Smooth muscle cell (in vitro differentiated cells): ENCODE data around the gene MAML3. TPM values are rescaled to one million over a fixed set of nuclear protein-coding genes. Genes with fewer than 3 reads are reported as not detected.

ENCODE experiments used
- DNase-seq: peaks from one replicate; lab custom pipeline; 2025; ENCODE audit not compliant: unreplicated experiment; lab: John Stamatoyannopoulos, UW
- H2AFZ ChIP-seq: fragments of 200-600 bp; sonication (generic); 2 replicates; pipeline ENCODE4 v1.6.0; 2016; ENCODE audit warnings: antibody characterized with exemption, low read depth, mild to moderate bottlenecking
- H3F3A ChIP-seq: fragments of 200-600 bp; sonication (generic); 2 replicates; pipeline ENCODE4 v1.6.0; 2017; ENCODE audit warnings: antibody characterized with exemption, low read depth
- H3K27ac ChIP-seq: fragments of 200-600 bp; sonication (generic); 2 replicates; pipeline ENCODE4 v1.5.1; 2016; ENCODE audit warnings: low read depth, mild to moderate bottlenecking
- H3K27me3 ChIP-seq: fragments of 200-600 bp; sonication (generic); 2 replicates; pipeline ENCODE4 v1.6.1; 2016; ENCODE audit warnings: low read depth, mild to moderate bottlenecking
- H3K36me3 ChIP-seq: fragments of 200-600 bp; sonication (generic); 2 replicates; pipeline ENCODE4 v1.5.1; 2016; ENCODE audit warnings: low read depth
- H3K4me1 ChIP-seq: fragments of 200-600 bp; sonication (generic); 2 replicates; pipeline ENCODE4 v1.5.1; 2016; ENCODE audit warnings: low read depth
- H3K4me2 ChIP-seq: fragments of 200-600 bp; sonication (generic); 2 replicates; pipeline ENCODE4 v1.6.0; 2016; ENCODE audit warnings: mild to moderate bottlenecking
- H3K4me3 ChIP-seq: fragments of 200-600 bp; sonication (generic); 2 replicates; pipeline ENCODE4 v1.5.1; 2016; ENCODE audit warnings: mild to moderate bottlenecking
- H3K79me2 ChIP-seq: fragments of 200-600 bp; sonication (generic); 2 replicates; pipeline ENCODE4 v1.6.0; 2016; ENCODE audit warnings: low read depth, mild to moderate bottlenecking
- H3K9ac ChIP-seq: fragments of 200-600 bp; sonication (generic); 2 replicates; pipeline ENCODE4 v1.6.0; 2016; ENCODE audit warnings: low read depth
- H3K9me3 ChIP-seq: fragments of 200-600 bp; sonication (generic); replicated peaks from 2 replicates; pipeline ENCODE4 v1.5.1; 2016; ENCODE audit warnings: low read depth
- H4K20me1 ChIP-seq: fragments of 200-600 bp; sonication (generic); 2 replicates; pipeline ENCODE4 v1.6.0; 2016; ENCODE audit warnings: low read depth
- CTCF ChIP-seq: fragments of 200-600 bp; sonication (generic); IDR thresholded peaks from 2 replicates; pipeline ENCODE4 v1.5.1; 2017; ENCODE audit warnings: borderline replicate concordance, mild to moderate bottlenecking, antibody characterized with exemption; ENCODE audit not compliant: insufficient read depth, poor library complexity, severe bottlenecking
- WGBS: methylation state at CpG from one replicate; pipeline ENCODE4 v1.1.7; 2016; ENCODE audit warnings: low lambda C conversion rate; 5-methylcytosine and 5-hydroxymethylcytosine counted together
- polyA plus RNA-seq: library from polyadenylated mRNA; unstranded; fragments of >200 nt; fragmentation: Nextera tagmentation; extraction: Ambion mirVana; gene quantifications from 2 replicates; pipeline ENCODE4 v1.2.1, GENCODE V29; 2016
- total RNA-seq: library from RNA; depleted of rRNA; stranded (reverse); fragments of >200 nt; gene quantifications from 2 replicates; pipeline ENCODE4 v1.2.3, GENCODE V29; 2014

MAML3 gene
- total and polyA plus RNA-seq, 2 experiments from 2014 or later = 4.9 to 12.6 TPM

- H2AFZ ChIP-seq = no peak overlapping the region
- no peak for DNase-seq
- H3K4me1 ChIP-seq = peaks cover 13% of the 10 kb centered on the region
- no peaks in the 10 kb centered on the region for H4K20me1 ChIP-seq
- H3K27me3 ChIP-seq = no peaks in the 10 kb centered on the region
- no peak overlapping the region for H3K4me2 ChIP-seq
- WGBS = 77% methylated on average over 1 of the region's 1 CpG
- peaks cover 41% of the 10 kb centered on the region for H3K79me2 ChIP-seq
- H3F3A ChIP-seq = no peaks in the 10 kb centered on the region
- H3K9ac ChIP-seq = no peak overlapping the region
- no peak for TF ChIP-seq CTCF
- H3K27ac ChIP-seq = no peak overlapping the region
- H3K4me3 ChIP-seq = no peak overlapping the region
- H3K36me3 ChIP-seq = no peaks in the 10 kb centered on the region
- peaks cover 3% of the 10 kb centered on the region for H3K9me3 ChIP-seq
Measured at GRCh38 chr4:140000232-140000631, 153.8 kb downstream of the MAML3 start.

- H3K79me2 ChIP-seq = peaks cover 31% of the 10 kb centered on the region
- TF ChIP-seq CTCF = no peak
- peaks cover 8% of the 10 kb centered on the region for H3F3A ChIP-seq
- peak overlapping the region; percentile 80 for H3K27ac ChIP-seq
- peaks cover 8% of the 10 kb centered on the region for H3K4me1 ChIP-seq
- no peaks in the 10 kb centered on the region for H3K9me3 ChIP-seq
- H3K4me3 ChIP-seq = no peak overlapping the region
- H3K36me3 ChIP-seq = no peaks in the 10 kb centered on the region
- H3K4me2 ChIP-seq = peak overlapping the region; percentile 75
- H3K9ac ChIP-seq = peak overlapping the region; percentile 53
- WGBS = 41% methylated on average over 17 of the region's 17 CpGs
- H2AFZ ChIP-seq = no peak overlapping the region
- H4K20me1 ChIP-seq = peaks cover 6% of the 10 kb centered on the region
- no peaks in the 10 kb centered on the region for H3K27me3 ChIP-seq
- peak; percentile 6 for DNase-seq
Measured at GRCh38 chr4:139988863-139989765, 164.9 kb downstream of the MAML3 start.

GRCh38 chr4:139987502-139987850 lies 166.5 kb downstream of the MAML3 start:
- Histone ChIP-seq H3K27me3 (no peaks in the 10 kb centered on the region), H3K9me3 (no peaks in the 10 kb centered on the region), H2AFZ (no peak overlapping the region), H3K36me3 (no peaks in the 10 kb centered on the region), H3K4me3 (no peak overlapping the region), H3K9ac (no peak overlapping the region), H3K4me2 (no peak overlapping the region), H3K4me1 (peaks cover 8% of the 10 kb centered on the region), H3F3A (peaks cover 8% of the 10 kb centered on the region), H3K79me2 (peaks cover 31% of the 10 kb centered on the region), H4K20me1 (peaks cover 6% of the 10 kb centered on the region), H3K27ac (peak overlapping the region; percentile 88)
- TF ChIP-seq CTCF = no peak
- WGBS = 79% methylated on average over 7 of the region's 7 CpGs
- DNase-seq = no peak
